HCT116 (cell line): ENCODE data around the gene SLC4A4. TPM values are rescaled to one million over a fixed set of nuclear protein-coding genes. Genes with fewer than 3 reads are reported as not detected.

Source experiments
- ATAC-seq: fragments of 200-7000 bp; cut with Tn5 transposase; 2 replicates; pipeline ENCODE4 v1.9.1; 2020; ENCODE audit warnings: mild to moderate bottlenecking, moderate library complexity
- BruUV-seq: library from RNA; stranded (reverse); fragments of 400-500 nt; replicated peaks from 2 replicates; lab custom pipeline; 2021; lab: Mats Ljungman, UMichigan
- CTCF ChIA-PET: fragments of 300-600 bp; sonication (Branson Sonifier 250); formaldehyde crosslinking; loops from one replicate; lab custom pipeline; 2021; ENCODE audit warnings: antibody characterized with exemption; lab: Charles Lee
- POLR2A ChIA-PET: fragments of 300-600, 350-600 bp; sonication (Branson Sonifier 250); formaldehyde crosslinking; loops from one replicate; lab custom pipeline; 2021; ENCODE audit warnings: antibody characterized with exemption; lab: Charles Lee
- RAD21 ChIA-PET, 2 experiments: fragments of 300-600 bp; sonication (Branson Sonifier 250); formaldehyde crosslinking; loops; one replicate each; lab custom pipeline; 2023; ENCODE audit warnings: low total read pairs in 2 of 2; ENCODE audit not compliant: uncharacterized antibody in 2 of 2, unreplicated experiment in 2 of 2, low non-redundant PET in 1 of 2; lab: Charles Lee
- DNase-seq: peaks from one replicate; pipeline ENCODE4 v3.0.0-alpha.2; 2010; ENCODE audit warnings: low read depth, low spot score
- H2AFZ ChIP-seq: fragments of 200-600 bp; shearing (Covaris generic), sonication (generic); 2 replicates; pipeline ENCODE4 v1.6.1; 2017; ENCODE audit warnings: low read depth, mixed run types, mixed read lengths, antibody characterized with exemption, low read length; ENCODE audit not compliant: poor library complexity, severe bottlenecking
- H3K27ac ChIP-seq: 2 replicates; pipeline ENCODE4 v1.5.1; 2012; ENCODE audit warnings: low read depth, low read length
- H3K27me3 ChIP-seq: fragments of 200-600 bp; sonication (generic); 2 replicates; pipeline ENCODE4 v1.6.1; 2016; ENCODE audit warnings: mixed run types, low read length, mixed read lengths; ENCODE audit not compliant: insufficient read depth
- H3K36me3 ChIP-seq, 2 experiments: fragments of 200-500 bp in 1 of 2; fragments of 200-600 bp in 1 of 2; sonication (Bioruptor generic) in 1 of 2; sonication (generic) in 1 of 2; 2 replicates each; pipeline versions ENCODE4 v1.5.1 to v1.6.1; 2014 to 2016; ENCODE audit warnings: low read length in 2 of 2, inconsistent platforms in 1 of 2, mixed read lengths in 1 of 2, mixed run types in 1 of 2; ENCODE audit not compliant: insufficient read depth in 2 of 2, control insufficient read depth in 1 of 2
- H3K4me1 ChIP-seq, 2 experiments: fragments of 200-600 bp in 1 of 2; sonication (generic) in 1 of 2; 2 replicates each; pipeline versions ENCODE4 v1.5.1 to v1.6.1; 2012 to 2017; ENCODE audit warnings: low read length in 2 of 2, inconsistent platforms in 1 of 2, mild to moderate bottlenecking in 1 of 2, mixed read lengths in 1 of 2, mixed run types in 1 of 2, moderate library complexity in 1 of 2; ENCODE audit not compliant: insufficient read depth in 2 of 2, control insufficient read depth in 1 of 2
- H3K4me2 ChIP-seq: fragments of 200-600 bp; sonication (generic); 2 replicates; pipeline ENCODE4 v1.6.1; 2017; ENCODE audit warnings: mixed run types, low read length, mixed read lengths
- H3K4me3 ChIP-seq, 2 experiments: fragments of 200-600 bp in 1 of 2; sonication (generic) in 1 of 2; replicated peaks in 1 of 2; 2 replicates each; pipeline ENCODE4 v1.5.1; 2011 to 2016; ENCODE audit warnings: low read length in 2 of 2, control low read depth in 1 of 2, low read depth in 1 of 2, mild to moderate bottlenecking in 1 of 2, mixed read lengths in 1 of 2, mixed run types in 1 of 2
- H3K79me2 ChIP-seq: fragments of 200-600 bp; sonication (generic); 2 replicates; pipeline ENCODE4 v1.6.1; 2017; ENCODE audit warnings: mild to moderate bottlenecking, mixed run types, low read length, moderate library complexity, mixed read lengths; ENCODE audit not compliant: insufficient read depth
- H3K9ac ChIP-seq: fragments of 200-600 bp; sonication (generic); 2 replicates; pipeline ENCODE4 v1.6.1; 2016; ENCODE audit warnings: low read length, mixed read lengths
- H3K9me2 ChIP-seq: fragments of 200-600 bp; sonication (generic), shearing (Covaris generic); 2 replicates; pipeline ENCODE4 v1.6.1; 2017; ENCODE audit warnings: mixed run types, mild to moderate bottlenecking, moderate library complexity; ENCODE audit not compliant: insufficient read depth
- H3K9me3 ChIP-seq, 2 experiments: fragments of 200-500 bp in 1 of 2; fragments of 200-600 bp in 1 of 2; sonication (Bioruptor generic) in 1 of 2; sonication (generic) in 1 of 2; 2 replicates each; pipeline ENCODE4 v1.6.1; 2014 to 2017; ENCODE audit warnings: low read length in 2 of 2, mixed read lengths in 2 of 2, inconsistent platforms in 1 of 2, low read depth in 1 of 2, mild to moderate bottlenecking in 1 of 2, mixed run types in 1 of 2, moderate library complexity in 1 of 2; ENCODE audit not compliant: control insufficient read depth in 1 of 2, insufficient read depth in 1 of 2
- H4K20me1 ChIP-seq: fragments of 200-600 bp; sonication (generic), shearing (Covaris generic); 2 replicates; pipeline ENCODE4 v1.6.1; 2017; ENCODE audit warnings: mixed run types, mild to moderate bottlenecking, moderate library complexity; ENCODE audit not compliant: insufficient read depth
- CEBPB ChIP-seq: IDR thresholded peaks from 2 replicates; pipeline ENCODE4 v1.6.1; 2012; ENCODE audit warnings: low read depth
- EGR1 ChIP-seq: IDR thresholded peaks from 2 replicates; pipeline ENCODE4 v1.6.1; 2012; ENCODE audit warnings: low read depth
- ELF1 ChIP-seq: IDR thresholded peaks from 2 replicates; pipeline ENCODE4 v1.6.1; 2012; ENCODE audit warnings: low read depth, borderline replicate concordance
- EZH2 ChIP-seq: fragments of 200-600 bp; sonication (generic); IDR thresholded peaks from 2 replicates; pipeline ENCODE4 v1.6.1; 2017; ENCODE audit warnings: antibody characterized with exemption, mixed run types
- FOSL1 ChIP-seq: IDR thresholded peaks from 2 replicates; pipeline ENCODE4 v1.6.1; 2012; ENCODE audit warnings: low read depth
- JUND ChIP-seq: IDR thresholded peaks from 2 replicates; pipeline ENCODE4 v1.6.1; 2012
- POLR2A ChIP-seq: IDR thresholded peaks from 2 replicates; pipeline ENCODE4 v1.7.0; 2011; ENCODE audit warnings: borderline replicate concordance; ENCODE audit not compliant: insufficient read depth, insufficient read length; ENCODE audit errors: extremely low read depth
- SIN3A ChIP-seq: IDR thresholded peaks from 2 replicates; pipeline ENCODE4 v1.6.1; 2012; ENCODE audit warnings: low read depth
- SP1 ChIP-seq: IDR thresholded peaks from 2 replicates; pipeline ENCODE4 v1.6.1; 2012; ENCODE audit warnings: low read depth
- SRF ChIP-seq: IDR thresholded peaks from 2 replicates; pipeline ENCODE4 v1.6.1; 2012; ENCODE audit warnings: low read depth
- TCF7L2 ChIP-seq: IDR thresholded peaks from 2 replicates; pipeline ENCODE4 v1.7.0; 2011; ENCODE audit warnings: borderline replicate concordance, inconsistent platforms; ENCODE audit not compliant: insufficient read depth, insufficient read length; ENCODE audit errors: extremely low read depth
- YY1 ChIP-seq: IDR thresholded peaks from 2 replicates; pipeline ENCODE4 v1.6.1; 2011; ENCODE audit warnings: low read length, low read depth, moderate library complexity, mild to moderate bottlenecking; ENCODE audit not compliant: insufficient replicate concordance; ENCODE audit errors: extremely low read depth
- ZFX ChIP-seq: fragments of 450-650 bp; IDR thresholded peaks from 2 replicates; pipeline ENCODE4 v1.6.1; 2017
- intact Hi-C: fragments of 100-400 bp; cut with micrococcal nuclease; formaldehyde crosslinking; loops from 2 replicates; pipeline ENCODE4 v1.10.0; 2022
- total RNA-seq: library from RNA; stranded (reverse); gene quantifications from one replicate; pipeline ENCODE4 v1.2.1, GENCODE V29; 2021; ENCODE audit not compliant: unreplicated experiment
- TF ChIP-seq, protein P1 (sequence below): IDR thresholded peaks from 2 replicates; pipeline ENCODE4 v1.6.1; 2012; ENCODE audit warnings: low read depth
- TF ChIP-seq, protein P2 (sequence below): IDR thresholded peaks from 2 replicates; pipeline ENCODE4 v1.6.1; 2012
- TF ChIP-seq, protein P3 (sequence below), 3 experiments: fragments of 200-600 bp in 1 of 3; sonication (generic) in 1 of 3; IDR thresholded peaks in 2 of 3; conservative IDR thresholded peaks in 1 of 3; 2 replicates each; pipeline ENCODE4 v1.5.1; 2012 to 2017; ENCODE audit warnings: low read depth in 2 of 3, low read length in 2 of 3, antibody characterized with exemption in 1 of 3, borderline replicate concordance in 1 of 3, control low read depth in 1 of 3, mild to moderate bottlenecking in 1 of 3, mixed read lengths in 1 of 3, mixed run types in 1 of 3, moderate library complexity in 1 of 3; ENCODE audit not compliant: insufficient read depth in 1 of 3
- TF ChIP-seq, protein P4 (sequence below): IDR thresholded peaks from 2 replicates; pipeline ENCODE4 v1.6.1; 2011; ENCODE audit warnings: mild to moderate bottlenecking, low read length, moderate library complexity; ENCODE audit not compliant: insufficient replicate concordance; ENCODE audit errors: extremely low read depth

SLC4A4 gene
- total RNA-seq, 1 experiment from 2014 or later = 0.30 TPM

DNA sequence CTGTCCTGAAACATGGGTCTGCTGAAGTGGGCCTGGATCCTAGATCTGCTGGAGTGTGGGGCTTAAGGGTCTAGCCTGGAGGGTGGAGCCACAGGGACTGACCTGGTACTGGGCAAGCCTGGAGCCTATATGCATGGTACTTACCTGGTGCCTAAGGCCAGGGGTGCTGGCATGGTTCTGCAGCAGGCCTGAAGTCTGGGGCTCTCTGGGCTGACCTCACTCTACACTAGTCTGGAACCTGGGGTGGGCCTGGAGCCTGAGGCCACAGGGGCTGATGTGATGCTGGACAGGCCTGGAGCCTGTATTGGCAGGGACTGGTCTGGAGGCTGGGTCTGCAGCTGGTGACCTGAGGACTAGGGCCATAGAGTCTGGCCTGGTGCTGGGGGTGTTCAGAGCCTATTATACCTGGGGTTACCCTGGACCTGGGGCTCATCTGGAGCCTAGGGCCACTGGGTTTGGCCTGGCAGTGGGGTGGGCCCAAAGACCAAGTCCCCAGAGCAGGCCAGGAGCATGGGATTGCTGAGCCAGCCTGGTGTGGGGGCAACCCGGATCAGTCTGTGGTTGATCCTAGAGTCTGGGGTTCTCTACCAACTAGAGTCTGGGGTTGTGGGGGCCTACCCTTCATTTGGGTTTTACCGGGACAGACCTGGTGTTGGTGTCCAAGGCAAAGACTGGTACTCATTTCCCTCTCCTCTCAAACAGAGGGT lies 179.6 kb downstream of the SLC4A4 start:
- H3K4me2 ChIP-seq = no peak overlapping the region
- no peaks in the 10 kb centered on the region for H3K9me3 ChIP-seq
- H2AFZ ChIP-seq = no peak overlapping the region
- H3K4me3 ChIP-seq = no peak overlapping the region
- no peaks in the 10 kb centered on the region; the same call in 1 of the 2 replicates for H4K20me1 ChIP-seq
- TF ChIP-seq CEBPB (no peak), SP1 (no peak), JUND (no peak), SIN3A (no peak), ZFX (no peak), EZH2 (no peak), POLR2A (no peak), SRF (no peak), ELF1 (no peak), EGR1 (no peak), FOSL1 (no peak), TCF7L2 (no peak), YY1 (no peak)
- TF ChIP-seq, protein P1, sequence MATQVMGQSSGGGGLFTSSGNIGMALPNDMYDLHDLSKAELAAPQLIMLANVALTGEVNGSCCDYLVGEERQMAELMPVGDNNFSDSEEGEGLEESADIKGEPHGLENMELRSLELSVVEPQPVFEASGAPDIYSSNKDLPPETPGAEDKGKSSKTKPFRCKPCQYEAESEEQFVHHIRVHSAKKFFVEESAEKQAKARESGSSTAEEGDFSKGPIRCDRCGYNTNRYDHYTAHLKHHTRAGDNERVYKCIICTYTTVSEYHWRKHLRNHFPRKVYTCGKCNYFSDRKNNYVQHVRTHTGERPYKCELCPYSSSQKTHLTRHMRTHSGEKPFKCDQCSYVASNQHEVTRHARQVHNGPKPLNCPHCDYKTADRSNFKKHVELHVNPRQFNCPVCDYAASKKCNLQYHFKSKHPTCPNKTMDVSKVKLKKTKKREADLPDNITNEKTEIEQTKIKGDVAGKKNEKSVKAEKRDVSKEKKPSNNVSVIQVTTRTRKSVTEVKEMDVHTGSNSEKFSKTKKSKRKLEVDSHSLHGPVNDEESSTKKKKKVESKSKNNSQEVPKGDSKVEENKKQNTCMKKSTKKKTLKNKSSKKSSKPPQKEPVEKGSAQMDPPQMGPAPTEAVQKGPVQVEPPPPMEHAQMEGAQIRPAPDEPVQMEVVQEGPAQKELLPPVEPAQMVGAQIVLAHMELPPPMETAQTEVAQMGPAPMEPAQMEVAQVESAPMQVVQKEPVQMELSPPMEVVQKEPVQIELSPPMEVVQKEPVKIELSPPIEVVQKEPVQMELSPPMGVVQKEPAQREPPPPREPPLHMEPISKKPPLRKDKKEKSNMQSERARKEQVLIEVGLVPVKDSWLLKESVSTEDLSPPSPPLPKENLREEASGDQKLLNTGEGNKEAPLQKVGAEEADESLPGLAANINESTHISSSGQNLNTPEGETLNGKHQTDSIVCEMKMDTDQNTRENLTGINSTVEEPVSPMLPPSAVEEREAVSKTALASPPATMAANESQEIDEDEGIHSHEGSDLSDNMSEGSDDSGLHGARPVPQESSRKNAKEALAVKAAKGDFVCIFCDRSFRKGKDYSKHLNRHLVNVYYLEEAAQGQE = no peak
- TF ChIP-seq, protein P2, sequence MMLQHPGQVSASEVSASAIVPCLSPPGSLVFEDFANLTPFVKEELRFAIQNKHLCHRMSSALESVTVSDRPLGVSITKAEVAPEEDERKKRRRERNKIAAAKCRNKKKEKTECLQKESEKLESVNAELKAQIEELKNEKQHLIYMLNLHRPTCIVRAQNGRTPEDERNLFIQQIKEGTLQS = no peak
- TF ChIP-seq, protein P3, sequence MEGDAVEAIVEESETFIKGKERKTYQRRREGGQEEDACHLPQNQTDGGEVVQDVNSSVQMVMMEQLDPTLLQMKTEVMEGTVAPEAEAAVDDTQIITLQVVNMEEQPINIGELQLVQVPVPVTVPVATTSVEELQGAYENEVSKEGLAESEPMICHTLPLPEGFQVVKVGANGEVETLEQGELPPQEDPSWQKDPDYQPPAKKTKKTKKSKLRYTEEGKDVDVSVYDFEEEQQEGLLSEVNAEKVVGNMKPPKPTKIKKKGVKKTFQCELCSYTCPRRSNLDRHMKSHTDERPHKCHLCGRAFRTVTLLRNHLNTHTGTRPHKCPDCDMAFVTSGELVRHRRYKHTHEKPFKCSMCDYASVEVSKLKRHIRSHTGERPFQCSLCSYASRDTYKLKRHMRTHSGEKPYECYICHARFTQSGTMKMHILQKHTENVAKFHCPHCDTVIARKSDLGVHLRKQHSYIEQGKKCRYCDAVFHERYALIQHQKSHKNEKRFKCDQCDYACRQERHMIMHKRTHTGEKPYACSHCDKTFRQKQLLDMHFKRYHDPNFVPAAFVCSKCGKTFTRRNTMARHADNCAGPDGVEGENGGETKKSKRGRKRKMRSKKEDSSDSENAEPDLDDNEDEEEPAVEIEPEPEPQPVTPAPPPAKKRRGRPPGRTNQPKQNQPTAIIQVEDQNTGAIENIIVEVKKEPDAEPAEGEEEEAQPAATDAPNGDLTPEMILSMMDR (IDR thresholded peaks at IDR 0.05 in 2 of 3, conservative IDR thresholded peaks at IDR 0.05 in 1 of 3; ENCODE audit: borderline replicate concordance in 1 of 3, insufficient read depth in 1 of 3, low read depth in 2 of 3, low read length in 2 of 3) = no peak
- TF ChIP-seq, protein P4, sequence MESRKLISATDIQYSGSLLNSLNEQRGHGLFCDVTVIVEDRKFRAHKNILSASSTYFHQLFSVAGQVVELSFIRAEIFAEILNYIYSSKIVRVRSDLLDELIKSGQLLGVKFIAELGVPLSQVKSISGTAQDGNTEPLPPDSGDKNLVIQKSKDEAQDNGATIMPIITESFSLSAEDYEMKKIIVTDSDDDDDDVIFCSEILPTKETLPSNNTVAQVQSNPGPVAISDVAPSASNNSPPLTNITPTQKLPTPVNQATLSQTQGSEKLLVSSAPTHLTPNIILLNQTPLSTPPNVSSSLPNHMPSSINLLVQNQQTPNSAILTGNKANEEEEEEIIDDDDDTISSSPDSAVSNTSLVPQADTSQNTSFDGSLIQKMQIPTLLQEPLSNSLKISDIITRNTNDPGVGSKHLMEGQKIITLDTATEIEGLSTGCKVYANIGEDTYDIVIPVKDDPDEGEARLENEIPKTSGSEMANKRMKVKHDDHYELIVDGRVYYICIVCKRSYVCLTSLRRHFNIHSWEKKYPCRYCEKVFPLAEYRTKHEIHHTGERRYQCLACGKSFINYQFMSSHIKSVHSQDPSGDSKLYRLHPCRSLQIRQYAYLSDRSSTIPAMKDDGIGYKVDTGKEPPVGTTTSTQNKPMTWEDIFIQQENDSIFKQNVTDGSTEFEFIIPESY = no peak
- ATAC-seq (no peak), DNase-seq (no peak)
- intact Hi-C loops = no loop called here
- POLR2A ChIA-PET = no interaction called here
- RAD21 ChIA-PET = no interaction called here
- H3K36me3 ChIP-seq = no peaks in the 10 kb centered on the region
- H3K9ac ChIP-seq = no peak overlapping the region
- no peak overlapping the region for H3K27ac ChIP-seq
- no TSS peak for BruUV-seq
- no peaks in the 10 kb centered on the region for H3K4me1 ChIP-seq
- CTCF ChIA-PET = no interaction called here
- H3K79me2 ChIP-seq = no peaks in the 10 kb centered on the region
- H3K27me3 ChIP-seq = no peaks in the 10 kb centered on the region
- no peaks in the 10 kb centered on the region for H3K9me2 ChIP-seq
